Measurements from ENCODE around the gene GSTM4. TPM values are rescaled to one million over a fixed set of nuclear protein-coding genes. Genes with fewer than 3 reads are reported as not detected.

GSTM4 gene
- 10.5 and 17.7 TPM in 2 replicates for total RNA-seq
- 30.5 and 30.8 TPM in 2 replicates for polyA plus RNA-seq
- polyA plus RNA-seq (2012), result 21.0 and 22.3 TPM in 2 replicates
- 13.1 and 43.1 TPM in 2 replicates for polyA minus RNA-seq (ENCODE audit: low replicate concordance)

GRCh38 chr1:109655615-109656519 lies at the start of gene GSTM4:
TSS of gene GSTM4 (plus strand) at chr1:109656099. CDS start at chr1:109656390, 291 bp downstream.
- no peaks in the 10 kb centered on the region for H3K79me2 ChIP-seq (ENCODE audit: control insufficient read depth, insufficient read depth, low read length)
- peaks cover 2% of the 10 kb centered on the region for H3K27me3 ChIP-seq (ENCODE audit: control insufficient read depth, insufficient read depth, low read length)
- H2AFZ ChIP-seq (ENCODE audit: low read length), result peak within 1 kb of the TSS; percentile 94
- no peak for TF ChIP-seq CTCF (conservative IDR thresholded peaks at IDR 0.05 in 1 of 2, IDR thresholded peaks at IDR 0.05 in 1 of 2; ENCODE audit: low read depth in 1 of 2, low read length in 2 of 2)
- no peak for TF ChIP-seq EZH2 (IDR thresholded peaks at IDR 0.05; ENCODE audit: low read length, missing control alignments)
- peak within 1 kb of the TSS; percentile 52 for H3K9ac ChIP-seq (ENCODE audit: insufficient read depth, low read length)
- H3K9me3 ChIP-seq (ENCODE audit: control insufficient read depth, insufficient read depth, low read depth, low read length), result no peaks in the 10 kb centered on the region
- no peaks in the 10 kb centered on the region for H4K20me1 ChIP-seq (ENCODE audit: control insufficient read depth, extremely low read depth, insufficient read depth, low read length)
- peak within 1 kb of the TSS; percentile 88 for H3K4me2 ChIP-seq (ENCODE audit: extremely low read depth, insufficient read depth, low read length)
- H3K4me3 ChIP-seq (replicated peaks in 1 of 4; ENCODE audit: control extremely low read depth in 1 of 4, insufficient read depth in 1 of 4, low read depth in 3 of 4, low read length in 4 of 4), result peak within 1 kb of the TSS; percentile 59 to 65 (median 62)
- H3K36me3 ChIP-seq (ENCODE audit: control insufficient read depth, insufficient read depth, low read length), result no peaks in the 10 kb centered on the region
- peak within 1 kb of the TSS; percentile 31 for H3K27ac ChIP-seq (ENCODE audit: insufficient read depth, low read length)
- DNase-seq (ENCODE audit: low read depth in 2 of 2), result peak; percentile 74 to 76
- peaks cover 4% of the 10 kb centered on the region for H3K4me1 ChIP-seq (ENCODE audit: control insufficient read depth, extremely low read depth, insufficient read depth, low read length)

- peaks cover 12% of the 10 kb centered on the region for H3K4me1 ChIP-seq (ENCODE audit: control insufficient read depth, extremely low read depth, insufficient read depth, low read length)
- TF ChIP-seq EZH2 (IDR thresholded peaks at IDR 0.05; ENCODE audit: low read length, missing control alignments) (no peak), CTCF (conservative IDR thresholded peaks at IDR 0.05 in 1 of 2, IDR thresholded peaks at IDR 0.05 in 1 of 2; ENCODE audit: low read depth in 1 of 2, low read length in 2 of 2) (no peak)
- H2AFZ ChIP-seq (ENCODE audit: low read length), result no peak overlapping the region
- H3K9ac ChIP-seq (ENCODE audit: insufficient read depth, low read length), result no peak overlapping the region
- no peaks in the 10 kb centered on the region for H4K20me1 ChIP-seq (ENCODE audit: control insufficient read depth, extremely low read depth, insufficient read depth, low read length)
- H3K4me3 ChIP-seq (replicated peaks in 1 of 4; ENCODE audit: control extremely low read depth in 1 of 4, insufficient read depth in 1 of 4, low read depth in 3 of 4, low read length in 4 of 4), result no peak overlapping the region
- no peak overlapping the region for H3K27ac ChIP-seq (ENCODE audit: insufficient read depth, low read length)
- DNase-seq (ENCODE audit: low read depth in 2 of 2), result peak in 1 of 2 donors; percentile 62
- H3K4me2 ChIP-seq (ENCODE audit: extremely low read depth, insufficient read depth, low read length), result no peak overlapping the region
- no peaks in the 10 kb centered on the region for H3K9me3 ChIP-seq (ENCODE audit: control insufficient read depth, insufficient read depth, low read depth, low read length)
- no peaks in the 10 kb centered on the region for H3K27me3 ChIP-seq (ENCODE audit: control insufficient read depth, insufficient read depth, low read length)
- H3K79me2 ChIP-seq (ENCODE audit: control insufficient read depth, insufficient read depth, low read length), result no peaks in the 10 kb centered on the region
- no peaks in the 10 kb centered on the region for H3K36me3 ChIP-seq (ENCODE audit: control insufficient read depth, insufficient read depth, low read length)
Observed at GRCh38 chr1:109609881-109610280, 46.0 kb upstream of the GSTM4 start.

GRCh38 chr1:109610609-109611307 lies 45.1 kb upstream of the GSTM4 start:
- no peaks in the 10 kb centered on the region for H4K20me1 ChIP-seq (ENCODE audit: control insufficient read depth, extremely low read depth, insufficient read depth, low read length)
- H3K9ac ChIP-seq (ENCODE audit: insufficient read depth, low read length), result no peak overlapping the region
- TF ChIP-seq EZH2 (IDR thresholded peaks at IDR 0.05; ENCODE audit: low read length, missing control alignments) (no peak), CTCF (conservative IDR thresholded peaks at IDR 0.05 in 1 of 2, IDR thresholded peaks at IDR 0.05 in 1 of 2; ENCODE audit: low read depth in 1 of 2, low read length in 2 of 2) (no peak)
- no peaks in the 10 kb centered on the region for H3K9me3 ChIP-seq (ENCODE audit: control insufficient read depth, insufficient read depth, low read depth, low read length)
- no peaks in the 10 kb centered on the region for H3K79me2 ChIP-seq (ENCODE audit: control insufficient read depth, insufficient read depth, low read length)
- peaks cover 12% of the 10 kb centered on the region for H3K4me1 ChIP-seq (ENCODE audit: control insufficient read depth, extremely low read depth, insufficient read depth, low read length)
- no peak overlapping the region for H3K4me2 ChIP-seq (ENCODE audit: extremely low read depth, insufficient read depth, low read length)
- H2AFZ ChIP-seq (ENCODE audit: low read length), result no peak overlapping the region
- no peaks in the 10 kb centered on the region for H3K27me3 ChIP-seq (ENCODE audit: control insufficient read depth, insufficient read depth, low read length)
- H3K4me3 ChIP-seq (replicated peaks in 1 of 4; ENCODE audit: control extremely low read depth in 1 of 4, insufficient read depth in 1 of 4, low read depth in 3 of 4, low read length in 4 of 4), result no peak overlapping the region
- DNase-seq (ENCODE audit: low read depth in 2 of 2), result peak in 1 of 2 donors; percentile 76
- H3K27ac ChIP-seq (ENCODE audit: insufficient read depth, low read length), result no peak overlapping the region
- H3K36me3 ChIP-seq (ENCODE audit: control insufficient read depth, insufficient read depth, low read length), result no peaks in the 10 kb centered on the region
